Peyer's patch (tissue), 4 donors: ENCODE data around the gene TRPV4. TPM values are rescaled to one million over a fixed set of nuclear protein-coding genes. Genes with fewer than 3 reads are reported as not detected.

Experiments used
- DNase-seq, 3 donors: peaks; one replicate each; pipeline ENCODE4 v3.0.0-alpha.2; 2017 to 2019
- H3K27ac ChIP-seq, 4 donors: fragments of 200-600 bp; sonication (generic); one replicate each; pipeline ENCODE4 v1.5.1; 2016 to 2019
- H3K27me3 ChIP-seq, 2 donors: fragments of 200-600 bp; sonication (generic); one replicate each; pipeline ENCODE4 v1.5.1; 2019
- H3K36me3 ChIP-seq, 3 donors: fragments of 200-600 bp; sonication (generic); one replicate each; pipeline ENCODE4 v1.5.1; 2016 to 2019
- H3K4me1 ChIP-seq, 4 donors: fragments of 200-600 bp; sonication (generic); one replicate each; pipeline ENCODE4 v1.5.1; 2016 to 2019
- H3K4me3 ChIP-seq, 4 donors: fragments of 200-600 bp; sonication (generic); 1 replicate in 3 of 4; 2 replicates in 1 of 4; pipeline ENCODE4 v1.5.1; 2016 to 2019; ENCODE audit warnings: mild to moderate bottlenecking in 1 of 4
- H3K9me3 ChIP-seq, 4 donors: fragments of 200-600 bp; sonication (generic); one replicate each; pipeline ENCODE4 v1.5.1; 2016 to 2019; ENCODE audit warnings: mild to moderate bottlenecking in 1 of 4
- POLR2A ChIP-seq, 2 donors: fragments of 450-650 bp; IDR thresholded peaks; one replicate each; pipeline ENCODE4 v1.5.1; 2017; ENCODE audit warnings: antibody characterized with exemption in 2 of 2, mild to moderate bottlenecking in 2 of 2, moderate library complexity in 2 of 2
- total RNA-seq, 4 donors: library from RNA; depleted of rRNA; stranded (reverse); fragments of >200 nt; gene quantifications; one replicate each; pipeline ENCODE4 v1.1.0, GENCODE V29; 2016
- TF ChIP-seq, protein P1 (sequence below), 6 experiments: fragments of 450-650 bp in 4 of 6; fragments of 200-600 bp in 2 of 6; sonication (generic) in 1 of 6; IDR thresholded peaks; one replicate each; pipeline ENCODE4 v1.5.1; 2017 to 2019; ENCODE audit warnings: antibody characterized with exemption in 6 of 6, mild to moderate bottlenecking in 3 of 6, moderate library complexity in 1 of 6

TRPV4 gene
- total RNA-seq, 4 donors from 2014 or later: 0.27 to 0.57 TPM; not detected in 2

DNA sequence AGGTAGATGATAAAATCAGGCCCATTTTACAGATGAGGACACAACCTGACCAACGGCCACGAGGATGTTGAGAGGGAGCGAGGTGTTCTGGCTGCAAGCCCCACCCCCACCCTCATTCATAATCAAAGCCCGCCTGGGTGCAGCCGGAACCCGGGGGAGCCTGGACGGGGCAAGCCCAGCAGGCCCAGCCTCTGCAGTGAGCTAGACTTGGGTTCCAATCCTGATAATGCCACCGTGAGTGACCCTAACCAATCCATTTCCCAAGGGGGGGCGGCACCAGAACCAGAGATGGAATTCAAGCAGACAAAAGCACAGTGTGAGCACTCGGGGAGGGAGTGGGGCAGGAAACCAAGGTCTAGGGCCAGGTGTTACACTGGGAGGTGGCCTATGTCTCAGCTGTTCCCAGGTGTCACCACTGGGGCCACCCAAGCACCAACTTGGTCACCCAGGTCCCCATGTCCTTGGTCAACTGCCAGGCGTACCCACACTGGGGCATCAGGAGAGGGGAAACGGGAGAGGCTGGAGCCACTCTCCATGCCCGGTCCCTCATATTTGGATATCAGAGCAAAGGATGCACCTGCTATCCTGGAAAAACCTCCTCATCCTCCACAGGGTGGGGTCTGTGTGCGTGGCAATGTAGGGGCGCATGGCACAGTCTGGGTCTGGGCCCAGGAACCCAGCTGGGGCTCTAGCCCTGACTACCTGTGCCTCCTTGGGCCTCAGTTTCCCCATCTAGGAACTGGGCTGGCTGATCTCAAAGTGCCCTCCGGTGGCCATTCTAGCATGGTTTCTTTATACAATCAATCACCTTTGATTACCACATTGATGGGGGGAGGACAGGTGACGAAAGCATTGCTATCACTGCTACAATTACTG, 61.2 kb downstream of the TRPV4 start:
- no peaks in the 10 kb centered on the region for H3K27me3 ChIP-seq
- no peaks in the 10 kb centered on the region for H3K9me3 ChIP-seq
- peaks cover 0 to 8% (median 0%) of the 10 kb centered on the region in 4 donors for H3K4me1 ChIP-seq
- no peak overlapping the region for H3K27ac ChIP-seq
- TF ChIP-seq, protein P1, sequence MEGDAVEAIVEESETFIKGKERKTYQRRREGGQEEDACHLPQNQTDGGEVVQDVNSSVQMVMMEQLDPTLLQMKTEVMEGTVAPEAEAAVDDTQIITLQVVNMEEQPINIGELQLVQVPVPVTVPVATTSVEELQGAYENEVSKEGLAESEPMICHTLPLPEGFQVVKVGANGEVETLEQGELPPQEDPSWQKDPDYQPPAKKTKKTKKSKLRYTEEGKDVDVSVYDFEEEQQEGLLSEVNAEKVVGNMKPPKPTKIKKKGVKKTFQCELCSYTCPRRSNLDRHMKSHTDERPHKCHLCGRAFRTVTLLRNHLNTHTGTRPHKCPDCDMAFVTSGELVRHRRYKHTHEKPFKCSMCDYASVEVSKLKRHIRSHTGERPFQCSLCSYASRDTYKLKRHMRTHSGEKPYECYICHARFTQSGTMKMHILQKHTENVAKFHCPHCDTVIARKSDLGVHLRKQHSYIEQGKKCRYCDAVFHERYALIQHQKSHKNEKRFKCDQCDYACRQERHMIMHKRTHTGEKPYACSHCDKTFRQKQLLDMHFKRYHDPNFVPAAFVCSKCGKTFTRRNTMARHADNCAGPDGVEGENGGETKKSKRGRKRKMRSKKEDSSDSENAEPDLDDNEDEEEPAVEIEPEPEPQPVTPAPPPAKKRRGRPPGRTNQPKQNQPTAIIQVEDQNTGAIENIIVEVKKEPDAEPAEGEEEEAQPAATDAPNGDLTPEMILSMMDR (IDR thresholded peaks at IDR 0.05): peak in 2 of 6 experiments; percentile 4 to 15
- no peak for TF ChIP-seq POLR2A (IDR thresholded peaks at IDR 0.05)
- no peak overlapping the region for H3K4me3 ChIP-seq
- H3K36me3 ChIP-seq: no peaks in the 10 kb centered on the region
- peak in 2 of 3 donors; percentile 37 for DNase-seq

DNA sequence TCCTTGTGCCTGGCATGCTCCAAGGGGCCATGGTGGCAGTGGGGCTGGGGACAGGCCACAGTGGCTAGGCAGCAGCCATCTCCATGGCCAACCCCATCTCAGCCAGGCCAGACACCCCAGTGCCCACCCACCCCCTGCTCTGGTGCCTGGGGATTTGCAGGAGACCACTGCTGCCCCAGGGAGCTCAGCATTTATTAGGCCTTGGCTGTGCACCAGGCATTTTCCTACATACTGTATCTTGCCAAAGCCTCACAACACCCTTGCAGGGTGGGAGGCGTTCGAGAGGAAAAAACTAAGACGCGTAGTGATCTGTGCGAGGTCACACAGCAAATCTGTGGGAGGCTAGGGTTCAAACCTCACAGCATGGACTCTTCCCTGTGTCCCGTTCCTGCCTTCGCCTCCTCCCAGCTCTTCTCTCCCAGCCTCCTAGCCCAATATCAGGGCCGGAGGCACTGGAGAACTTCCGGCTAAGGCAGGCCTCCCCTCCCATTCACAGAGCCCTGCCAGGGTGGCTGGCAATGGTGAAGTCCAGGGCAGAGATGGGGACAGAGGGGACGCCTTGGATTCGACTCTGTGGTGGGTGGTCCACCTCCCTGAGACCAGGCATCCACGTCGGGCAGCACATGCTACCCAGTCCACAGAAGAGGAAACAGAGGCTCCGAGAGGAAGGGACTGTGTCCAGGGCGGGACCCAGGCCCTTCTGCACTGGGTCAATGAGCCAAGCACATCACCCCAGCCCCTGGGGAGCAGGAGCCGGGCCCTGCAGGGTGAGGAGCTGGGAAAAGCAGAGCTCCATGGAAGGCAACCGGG, 62.1 kb downstream of the TRPV4 start:
- Histone ChIP-seq H3K9me3 (no peaks in the 10 kb centered on the region), H3K36me3 (no peaks in the 10 kb centered on the region), H3K4me1 (peaks cover 0 to 8% (median 0%) of the 10 kb centered on the region in 4 donors), H3K27ac (no peak overlapping the region), H3K4me3 (no peak overlapping the region), H3K27me3 (no peaks in the 10 kb centered on the region)
- DNase-seq: peak in 2 of 3 donors; percentile 24 to 32
- TF ChIP-seq POLR2A (IDR thresholded peaks at IDR 0.05): no peak
- TF ChIP-seq, protein P1 (IDR thresholded peaks at IDR 0.05): no peak

DNA sequence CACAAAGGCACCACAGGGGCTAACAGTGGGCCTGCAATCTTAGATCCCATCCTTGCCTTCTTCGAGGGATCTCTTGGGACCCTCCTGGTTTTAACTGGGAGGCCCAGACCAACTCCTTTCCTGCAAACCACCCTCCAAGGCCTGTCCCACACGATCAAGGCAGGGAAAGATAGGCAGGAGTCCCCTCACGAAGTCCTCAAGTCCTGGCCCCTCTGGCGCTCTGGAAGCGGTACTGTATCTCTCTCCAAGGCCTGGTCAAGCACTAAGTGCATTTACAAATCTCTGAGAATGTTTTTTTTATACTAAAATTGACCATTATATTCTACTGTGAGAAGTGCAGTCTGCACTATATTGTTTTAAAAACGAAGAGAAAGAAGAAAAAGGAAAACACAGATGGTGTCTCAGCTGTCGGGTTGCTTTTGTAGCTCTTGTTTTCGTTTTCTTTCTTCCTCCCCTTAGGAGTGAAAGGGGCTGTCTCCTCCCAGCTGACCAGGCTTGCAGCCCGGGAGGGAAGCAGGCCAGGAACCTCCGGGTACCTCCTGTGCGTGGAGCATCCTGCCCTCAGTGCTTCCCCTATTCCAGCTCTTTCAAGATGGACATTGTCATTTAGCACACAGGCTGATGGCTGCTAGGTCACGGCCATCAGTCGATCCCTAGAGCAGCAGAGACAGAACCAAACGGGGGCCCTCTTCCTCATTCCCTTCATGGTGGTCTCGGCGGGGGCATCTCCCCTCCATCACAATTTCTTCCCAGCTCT, 62.9 kb downstream of the TRPV4 start:
- Histone ChIP-seq H3K27me3 (no peaks in the 10 kb centered on the region), H3K9me3 (no peaks in the 10 kb centered on the region), H3K4me3 (no peak overlapping the region), H3K36me3 (no peaks in the 10 kb centered on the region), H3K4me1 (peaks cover 0 to 8% (median 0%) of the 10 kb centered on the region in 4 donors), H3K27ac (no peak overlapping the region)
- TF ChIP-seq, protein P1 (IDR thresholded peaks at IDR 0.05): no peak
- no peak for TF ChIP-seq POLR2A (IDR thresholded peaks at IDR 0.05)
- peak in 2 of 3 donors; percentile 24 to 31 for DNase-seq

DNA sequence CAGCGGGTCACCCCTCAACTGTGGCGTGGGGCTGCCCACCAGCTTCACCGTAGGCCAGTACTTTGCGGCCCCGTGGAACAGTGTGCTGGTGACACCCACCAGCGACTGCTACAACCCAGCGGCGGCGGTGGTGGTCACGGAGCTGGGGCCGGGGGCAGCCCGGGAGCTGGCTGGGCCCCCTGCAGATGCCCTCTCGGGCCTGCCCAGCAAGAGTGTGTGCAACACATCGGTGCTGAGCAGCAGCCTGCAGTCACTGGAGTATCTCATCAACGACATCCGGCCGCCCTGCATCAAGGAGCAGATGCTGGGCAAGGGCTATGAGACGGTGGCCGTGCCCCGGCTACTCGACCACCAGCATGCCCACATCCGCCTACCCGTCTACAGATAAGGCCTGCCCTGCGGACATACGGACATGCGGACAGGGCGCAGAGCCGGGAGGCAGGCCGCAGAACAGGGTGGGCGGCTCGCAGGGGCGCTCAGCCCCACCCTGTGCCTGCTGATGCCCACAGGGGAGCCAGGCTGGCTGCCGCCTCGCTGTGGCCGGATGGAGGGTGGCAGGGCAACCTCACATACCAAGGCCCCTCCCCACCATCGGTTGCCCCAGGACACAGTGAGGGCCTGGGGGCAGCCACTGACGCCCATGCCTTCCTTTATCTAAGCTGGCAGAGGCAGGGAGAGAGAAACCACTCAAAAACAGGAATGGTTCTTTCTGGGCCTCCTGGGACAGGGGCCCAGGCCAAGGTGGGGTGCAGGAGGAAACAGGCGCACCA, 64.1 kb downstream of the TRPV4 start:
- peak in 2 of 3 donors; percentile 29 to 32 for DNase-seq
- TF ChIP-seq, protein P1 (IDR thresholded peaks at IDR 0.05): no peak
- TF ChIP-seq POLR2A (IDR thresholded peaks at IDR 0.05): no peak
- Histone ChIP-seq H3K27me3 (no peaks in the 10 kb centered on the region), H3K36me3 (no peaks in the 10 kb centered on the region), H3K27ac (no peak overlapping the region), H3K4me1 (peaks cover 0 to 8% (median 0%) of the 10 kb centered on the region in 4 donors), H3K4me3 (no peak overlapping the region), H3K9me3 (no peaks in the 10 kb centered on the region)
